Right ventricle myocardium inferior (tissue), 1 donor: ENCODE measurements around the gene PAX6. TPM values are rescaled to one million over a fixed set of nuclear protein-coding genes. Genes with fewer than 3 reads are reported as not detected.
"Not testable (repeated sequence)": the region's sequence is repeated elsewhere in the genome, so short reads cannot be mapped to it uniquely, and the experiment has no call there.

Experiments
- ATAC-seq: fragments of 200-7000 bp; cut with Tn5 transposase; one replicate; pipeline ENCODE4 v1.9.1; 2020; ENCODE audit warnings: mild to moderate bottlenecking, moderate library complexity
- DNase-seq: peaks from one replicate; pipeline ENCODE4 v3.0.0; 2021; ENCODE audit errors: missing footprints
- intact Hi-C: fragments of 100-400 bp; cut with DNase I; formaldehyde crosslinking; loops from one replicate; pipeline ENCODE4 v1.11.0; 2022
- total RNA-seq: library from RNA; stranded (reverse); fragmentation: NEBNext Ultra II Directional; extraction: Animal tissue kit (Norgen Biotek cat#: 25700); gene quantifications from one replicate; pipeline ENCODE4 v1.2.1, GENCODE V29; 2021
- donor health status: DM: no; HTN: yes; CAD: no; lungs with severe emphysema.

The PAX6 gene
- total RNA-seq, 1 donor from 2014 or later = not detected

DNA sequence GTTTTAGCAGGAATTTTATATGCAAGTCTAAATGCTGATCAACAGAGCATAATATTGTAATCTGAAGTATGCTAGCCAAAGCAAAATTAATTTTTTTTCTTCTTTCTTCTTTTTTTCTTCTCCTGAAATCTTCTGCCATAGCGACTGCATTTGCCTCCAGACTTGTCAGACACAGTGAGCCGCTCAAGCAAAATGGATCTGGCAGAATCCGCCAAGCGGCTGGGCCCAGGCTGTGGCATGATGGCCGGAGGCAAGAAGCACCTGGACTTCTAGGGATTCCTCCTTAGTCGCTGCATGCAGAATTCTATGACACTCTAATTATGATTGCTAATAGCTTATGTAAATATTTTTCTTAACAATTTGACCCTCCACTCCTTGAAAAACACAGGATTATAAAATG is 27.9 kb downstream of the PAX6 start:
- intact Hi-C loops = no loop called here
- no peak for ATAC-seq
- no peak for DNase-seq

DNA sequence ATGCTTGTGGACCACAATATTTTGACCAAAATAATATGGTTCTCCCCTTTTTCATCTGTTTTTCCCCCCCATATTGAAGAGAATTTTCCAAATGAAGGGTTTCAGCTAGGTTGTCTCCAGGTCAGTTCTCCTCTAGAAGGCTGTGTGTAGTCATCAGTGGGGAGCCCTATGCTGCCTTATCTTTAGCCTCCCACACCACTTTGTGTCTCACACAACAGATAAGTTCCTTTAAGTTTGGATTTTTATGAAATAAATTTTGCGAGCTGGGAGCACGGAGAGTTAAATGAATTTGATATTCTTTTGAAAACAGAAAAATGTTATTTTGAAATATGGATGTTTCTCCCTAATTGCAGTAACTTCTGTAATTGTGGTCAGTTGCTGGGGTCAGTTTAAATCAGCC is 28.9 kb downstream of the PAX6 start:
- no peak for ATAC-seq
- no peak for DNase-seq
- intact Hi-C loops = no loop called here

DNA sequence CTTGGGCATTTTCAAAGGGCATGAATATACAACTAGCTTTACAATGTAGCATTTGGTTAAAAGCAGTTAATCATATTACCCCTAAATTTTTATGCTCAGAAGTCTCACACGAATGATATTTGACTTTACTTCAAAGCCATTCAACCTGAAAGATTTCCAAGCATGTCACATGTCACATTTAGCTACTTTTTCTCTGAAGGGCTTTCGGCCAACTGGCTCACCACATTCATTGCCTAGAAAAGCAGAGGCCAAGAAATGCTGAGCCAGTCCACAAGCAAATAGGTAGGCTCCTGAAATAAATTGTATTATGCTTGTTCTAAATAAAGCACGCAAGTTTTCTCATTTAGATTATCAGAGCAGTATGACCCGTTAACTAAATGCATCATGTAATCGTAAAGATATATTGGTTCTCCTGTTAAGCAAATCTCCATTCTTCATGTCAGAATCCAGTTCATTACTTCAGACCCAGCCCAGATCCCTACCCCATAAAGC is 30.6 kb downstream of the PAX6 start:
- ATAC-seq (no peak), DNase-seq (no peak)
- intact Hi-C loops = no loop called here

DNA sequence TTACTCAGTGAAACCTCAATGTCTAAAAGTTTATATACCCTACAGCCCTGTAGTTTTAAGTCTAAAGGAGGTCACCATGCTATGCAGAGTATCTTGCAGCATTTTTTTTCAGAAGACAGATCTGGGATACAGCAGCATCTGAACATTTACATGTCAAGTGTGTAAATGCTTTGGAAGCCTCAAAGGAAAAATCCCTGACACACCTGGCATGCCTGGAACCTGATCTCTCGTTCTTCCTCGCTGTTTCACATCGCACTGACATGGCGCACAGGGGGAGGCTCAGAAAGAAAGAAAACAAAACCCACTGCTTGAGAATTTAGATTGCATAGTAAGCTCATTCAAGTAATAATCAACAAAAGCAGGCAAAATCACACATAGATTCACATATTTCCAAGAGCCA is 31.0 kb downstream of the PAX6 start:
- DNase-seq = no peak
- no peak for ATAC-seq
- intact Hi-C loops = no loop called here

DNA sequence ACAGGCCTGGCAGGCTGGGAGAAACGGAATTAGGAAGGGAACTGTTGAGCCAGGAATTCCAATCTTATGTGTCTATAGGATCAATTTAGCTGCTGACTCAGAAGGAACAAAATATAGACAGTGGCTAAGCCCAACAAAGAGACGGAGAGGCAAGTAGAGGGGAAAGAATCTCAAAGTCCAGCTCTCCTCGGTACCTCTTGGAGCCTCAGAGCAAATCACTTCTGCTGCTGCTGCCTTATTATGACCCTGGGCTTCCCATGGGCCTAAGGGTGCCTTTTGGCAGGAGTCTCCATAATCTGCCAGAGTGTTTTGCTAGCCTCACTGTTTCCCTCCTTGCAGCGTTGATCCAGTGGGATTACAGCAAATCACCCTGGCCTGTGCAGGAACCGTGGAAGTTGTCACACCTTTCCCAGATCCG is 31.7 kb downstream of the PAX6 start:
- intact Hi-C loops = no loop called here
- DNase-seq (no peak), ATAC-seq (no peak)

DNA sequence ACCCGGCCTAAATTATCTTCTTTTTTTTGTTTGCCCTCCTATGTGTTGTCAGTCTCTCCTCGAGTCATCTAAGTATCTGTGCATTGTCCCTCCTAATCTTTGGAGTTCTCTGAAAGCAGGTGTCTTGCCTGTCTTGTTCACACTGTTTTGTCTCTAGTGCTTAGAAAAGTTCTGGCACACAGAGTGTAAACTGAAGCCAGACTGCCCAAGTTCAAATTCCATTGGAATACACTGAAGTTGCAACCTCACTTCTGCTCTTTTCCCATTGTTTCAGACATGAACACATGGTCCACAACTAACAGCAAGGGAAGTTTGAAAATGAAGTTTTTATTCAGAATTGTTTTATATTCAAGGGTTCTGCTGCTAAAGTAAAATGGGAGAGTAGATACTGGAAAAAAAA is 38.7 kb downstream of the PAX6 start:
- DNase-seq = no peak
- intact Hi-C loops = no loop called here
- no peak for ATAC-seq

DNA sequence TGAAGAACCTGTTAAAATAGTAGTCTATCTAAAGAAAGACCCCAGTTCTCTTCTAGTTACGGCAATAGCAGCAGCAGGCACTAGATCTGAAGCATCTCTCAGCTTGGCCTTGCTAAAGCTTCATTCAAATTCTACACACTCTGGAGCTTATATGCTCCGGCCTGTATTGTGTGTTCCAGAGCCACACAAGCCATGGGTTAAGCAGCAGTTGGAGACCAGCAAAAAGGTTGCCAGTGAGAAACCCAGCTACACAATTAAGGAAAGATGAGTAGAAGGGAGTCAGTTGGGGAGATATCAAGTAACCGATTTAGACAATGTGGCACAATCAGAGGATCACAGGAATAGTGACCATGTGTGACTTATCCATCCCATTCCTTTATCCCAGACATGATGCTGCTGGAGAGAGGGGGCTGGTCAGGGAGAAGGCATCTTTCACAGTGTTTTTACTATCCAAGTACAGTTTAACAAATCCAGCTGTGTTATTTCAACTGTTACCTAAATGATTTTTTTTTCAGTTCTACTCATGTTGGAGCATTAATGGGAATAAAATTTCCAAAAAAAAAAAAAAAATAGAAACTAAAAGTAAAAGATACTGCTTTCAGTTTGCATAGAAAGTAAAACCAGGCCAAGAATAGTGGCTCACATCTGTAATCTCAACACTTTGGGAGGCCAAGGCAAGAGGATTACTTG is 41.0 kb downstream of the PAX6 start:
- ATAC-seq = no peak
- intact Hi-C loops = no loop called here

DNA sequence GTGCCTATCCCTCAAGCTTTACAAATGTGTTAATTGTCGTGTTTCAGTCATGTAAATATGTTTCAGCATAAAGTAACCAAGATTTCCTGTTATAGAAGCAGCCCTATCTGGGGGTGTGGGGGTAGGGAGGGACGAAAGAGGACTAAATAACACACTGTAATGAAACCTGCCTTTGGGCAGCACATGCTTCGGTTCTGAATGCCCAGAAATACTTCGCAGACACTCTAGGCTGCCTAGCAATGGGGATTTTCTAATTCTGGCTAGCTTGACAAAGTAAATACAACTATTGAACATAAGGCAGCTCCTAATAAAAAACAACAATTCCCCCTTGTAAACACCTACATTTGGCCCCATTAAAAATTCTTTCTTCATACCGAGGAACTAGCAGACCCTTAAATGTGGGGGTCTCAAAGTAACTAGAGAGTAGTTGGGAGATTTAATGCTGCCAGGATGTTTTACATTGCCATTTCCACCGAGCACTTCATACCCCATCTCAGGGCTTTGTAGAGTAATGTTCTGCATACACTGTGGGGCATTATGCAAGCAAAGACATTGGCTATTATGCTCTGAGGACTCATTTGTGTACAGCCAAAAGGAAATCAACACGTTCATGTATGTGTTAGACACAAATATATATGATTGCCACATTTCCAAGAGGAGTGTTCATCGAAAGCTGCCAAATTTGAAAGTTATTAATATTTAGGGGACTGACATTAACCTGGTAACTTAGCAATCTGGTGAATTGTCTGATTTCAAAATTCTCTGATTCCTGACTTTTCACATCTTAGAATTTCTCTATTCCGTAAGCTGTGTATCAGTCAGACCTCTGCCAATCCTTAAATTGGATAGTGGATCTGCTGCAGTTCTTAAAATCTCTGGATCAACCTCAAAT is 42.1 kb downstream of the PAX6 start:
- DNase-seq (no peak), ATAC-seq (no peak)
- intact Hi-C loops = no loop called here

More for the DNA sequence above, 41.0 kb downstream of the PAX6 start:
- no peak for DNase-seq

DNA sequence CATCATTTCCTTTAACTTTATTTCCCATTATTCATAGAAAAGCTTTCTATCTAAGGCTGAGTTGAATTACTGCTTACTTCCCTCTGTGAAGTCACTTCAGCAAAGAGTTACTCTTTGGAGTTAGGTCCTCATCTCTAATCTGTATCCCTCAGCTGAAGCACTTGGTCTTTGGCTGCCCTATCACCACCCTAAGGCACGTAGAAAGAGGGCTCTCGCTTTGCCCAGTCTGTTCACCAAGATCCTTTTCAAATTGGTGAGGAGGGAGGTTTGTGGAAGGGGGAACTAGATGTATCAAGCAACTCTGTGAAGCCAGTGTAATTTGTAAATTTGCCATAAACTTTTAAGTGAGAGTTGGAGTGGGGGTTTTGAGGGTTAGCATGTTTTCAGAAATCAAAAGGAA is 43.4 kb downstream of the PAX6 start:
- intact Hi-C loops = no loop called here
- no peak for ATAC-seq
- no peak for DNase-seq

DNA sequence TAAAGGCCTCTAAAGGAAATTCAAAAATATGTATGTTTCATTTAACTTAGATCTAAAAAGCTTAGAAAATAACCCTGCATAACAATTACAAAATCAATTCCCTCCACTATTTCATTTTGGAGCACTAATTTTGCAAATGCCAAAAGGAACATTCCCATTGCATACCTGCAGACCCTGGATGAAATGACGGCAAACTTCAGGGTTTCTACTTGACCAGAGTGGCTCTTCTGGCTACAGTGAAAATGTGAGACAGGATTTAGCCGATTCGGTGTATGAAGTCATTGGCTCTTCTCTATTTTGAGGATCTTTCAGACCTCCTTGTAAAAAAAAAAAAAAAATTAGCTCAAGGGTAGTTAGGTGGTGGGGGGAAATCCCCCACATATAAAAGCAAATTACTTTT is 44.1 kb downstream of the PAX6 start:
- intact Hi-C loops = no loop called here
- no peak for ATAC-seq
- DNase-seq = no peak

DNA sequence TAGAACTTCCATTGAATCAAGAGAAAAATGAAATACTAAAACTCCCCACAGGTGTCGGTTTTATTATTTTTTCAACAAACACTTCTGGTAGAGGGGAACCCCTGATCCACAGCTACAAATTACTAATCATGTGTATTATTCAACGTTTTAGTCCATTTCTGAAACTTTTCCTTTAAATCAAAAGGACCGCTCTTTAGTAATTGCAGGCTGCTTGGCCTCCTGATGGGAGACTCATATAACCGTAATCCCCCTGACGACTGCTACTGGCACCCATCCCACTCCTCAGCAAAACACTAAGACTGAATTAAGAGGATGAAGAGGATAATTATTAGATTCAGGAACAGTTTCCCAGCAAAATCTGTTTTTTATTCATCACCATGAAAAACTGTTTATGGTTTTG is 46.4 kb downstream of the PAX6 start:
- intact Hi-C loops = no loop called here
- ATAC-seq (no peak), DNase-seq (no peak)

DNA sequence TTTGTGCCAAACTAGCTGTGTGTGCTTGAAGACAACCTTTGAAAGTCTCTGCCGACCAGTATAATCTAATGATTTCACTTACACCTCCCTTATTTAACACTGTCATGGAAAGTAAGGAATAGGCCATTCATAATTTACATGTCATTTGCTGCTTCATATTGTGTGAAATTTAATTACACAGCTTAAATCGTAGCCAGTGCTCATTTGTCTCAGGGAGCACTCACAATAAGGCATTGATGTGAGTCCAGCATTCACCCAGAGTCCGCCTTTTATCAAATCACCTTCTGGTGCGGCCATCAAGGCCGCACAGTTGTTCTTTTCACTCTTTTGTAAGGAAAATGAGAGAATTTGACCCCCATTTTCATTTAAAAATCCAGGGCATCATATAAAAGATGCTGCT is 46.9 kb downstream of the PAX6 start:
- ATAC-seq = no peak
- DNase-seq = no peak
- intact Hi-C loops = no loop called here

DNA sequence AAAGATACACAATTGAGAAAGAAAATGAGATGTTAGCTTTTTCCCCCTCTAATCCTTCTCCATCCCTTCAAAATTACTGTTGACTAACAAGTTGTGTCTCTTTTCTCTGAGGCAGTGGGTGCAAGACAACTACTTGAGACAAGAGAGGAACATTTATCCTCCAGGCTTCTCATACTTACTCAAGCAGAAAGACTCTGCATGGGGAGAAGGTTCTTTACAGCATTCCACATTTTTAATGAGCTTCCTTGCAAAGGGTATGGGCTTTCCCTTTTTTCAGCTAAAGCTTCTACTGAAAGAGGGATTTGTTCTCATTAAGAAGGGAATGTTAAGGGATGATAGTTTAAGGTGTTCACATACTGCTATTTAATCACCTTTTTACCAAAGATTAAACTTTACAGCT is 47.8 kb downstream of the PAX6 start:
- no peak for ATAC-seq

DNA sequence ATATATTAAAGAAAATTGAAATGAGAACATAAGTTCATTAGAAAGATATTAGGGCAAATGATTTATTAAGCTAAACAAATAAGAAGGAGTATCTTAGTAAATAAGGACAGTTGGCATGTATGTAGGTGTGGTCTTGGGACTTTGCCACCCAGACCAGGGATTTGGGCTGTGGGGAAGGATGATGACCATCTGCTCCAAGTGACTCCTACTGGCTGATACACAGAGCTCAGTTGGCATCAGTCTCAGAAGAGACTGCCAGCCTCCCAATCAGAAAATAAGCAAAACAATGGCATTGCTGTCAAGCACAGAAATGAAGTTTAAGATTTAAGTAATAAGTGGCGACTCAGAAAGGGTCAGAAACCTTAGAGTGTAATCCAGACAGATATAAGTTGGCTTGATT is 49.5 kb downstream of the PAX6 start:
- intact Hi-C loops = no loop called here
- DNase-seq (no peak), ATAC-seq (no peak)

More for the DNA sequence above, 47.8 kb downstream of the PAX6 start:
- intact Hi-C loops = no loop called here
- DNase-seq = no peak

DNA sequence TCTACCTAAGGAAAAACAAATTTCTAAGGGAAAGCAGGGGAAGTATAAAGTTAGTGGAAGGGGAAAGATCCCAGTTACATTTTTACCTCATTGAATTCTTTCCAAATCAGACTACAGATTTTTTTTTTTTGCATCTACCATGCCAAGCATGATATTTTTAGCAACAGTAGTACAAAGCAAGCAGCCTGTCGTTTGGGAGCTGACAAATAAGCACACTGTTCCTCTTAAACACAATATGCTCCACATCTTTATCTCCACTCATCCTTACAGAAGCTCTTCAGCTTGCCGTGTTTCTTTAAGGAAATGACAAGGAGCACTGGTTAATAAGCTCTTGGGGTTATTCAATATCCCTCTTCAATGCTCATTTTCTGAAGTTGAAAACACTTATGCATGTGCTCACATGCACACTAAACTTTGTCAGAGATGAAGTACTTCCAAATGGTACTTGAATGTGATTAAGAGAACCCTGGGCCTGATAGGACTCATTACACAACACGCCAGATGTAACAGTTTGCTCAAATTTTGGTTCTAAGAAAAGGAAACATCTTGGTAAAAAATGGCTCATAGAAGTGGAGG is 53.8 kb downstream of the PAX6 start:
- ATAC-seq = no peak
- DNase-seq = no peak
- intact Hi-C loops = no loop called here

DNA sequence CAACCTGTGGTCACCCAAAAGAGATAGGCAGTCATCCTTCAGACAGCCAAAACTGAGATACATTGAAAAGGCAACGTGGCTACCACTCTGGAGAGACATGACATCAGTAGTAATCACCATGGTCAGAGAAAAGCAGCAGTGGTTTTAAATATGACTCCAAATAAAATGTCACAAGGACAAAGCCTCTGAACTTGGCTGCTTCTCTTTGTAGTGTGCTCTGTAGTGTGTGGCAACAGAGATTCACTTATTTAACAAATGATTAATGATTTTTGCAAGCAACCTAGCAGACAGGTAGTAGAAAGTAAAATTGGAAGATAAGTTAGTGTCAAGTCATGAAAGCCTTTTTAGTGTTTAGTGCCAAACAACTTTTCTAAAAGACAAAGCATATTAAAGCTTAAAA is 63.5 kb downstream of the PAX6 start:
- intact Hi-C loops = no loop called here
- no peak for DNase-seq
- no peak for ATAC-seq

DNA sequence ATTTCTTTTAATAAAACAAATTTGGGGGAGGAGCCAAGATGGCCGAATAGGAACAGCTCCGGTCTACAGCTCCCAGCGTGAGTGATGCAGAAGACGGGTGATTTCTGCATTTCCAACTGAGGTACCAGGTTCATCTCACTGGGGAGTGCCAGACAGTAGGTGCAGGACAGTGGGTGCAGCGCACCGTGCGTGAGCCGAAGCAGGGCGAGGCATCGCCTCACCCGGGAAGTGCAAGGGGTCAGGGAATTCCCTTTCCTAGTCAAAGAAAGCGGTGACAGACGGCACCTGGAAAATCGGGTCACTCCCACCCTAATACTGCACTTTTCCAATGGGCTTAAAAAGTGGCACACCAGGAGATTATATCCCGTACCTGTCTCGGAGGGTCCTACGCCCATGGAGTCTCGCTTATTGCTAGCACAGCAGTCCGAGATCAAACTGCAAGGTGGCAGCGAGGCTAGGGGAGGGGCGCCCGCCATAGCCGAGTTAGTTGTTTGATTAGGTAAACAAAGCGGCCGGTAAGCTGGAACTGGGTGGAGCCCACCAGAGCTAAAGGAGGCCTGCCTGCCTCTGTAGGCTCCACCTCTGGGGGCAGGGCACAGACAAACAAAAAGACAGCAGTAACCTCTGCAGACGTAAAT is 70.3 kb downstream of the PAX6 start:
- ATAC-seq, intact Hi-C loops: not testable (repeated sequence)
- peak; percentile 17 for DNase-seq

DNA sequence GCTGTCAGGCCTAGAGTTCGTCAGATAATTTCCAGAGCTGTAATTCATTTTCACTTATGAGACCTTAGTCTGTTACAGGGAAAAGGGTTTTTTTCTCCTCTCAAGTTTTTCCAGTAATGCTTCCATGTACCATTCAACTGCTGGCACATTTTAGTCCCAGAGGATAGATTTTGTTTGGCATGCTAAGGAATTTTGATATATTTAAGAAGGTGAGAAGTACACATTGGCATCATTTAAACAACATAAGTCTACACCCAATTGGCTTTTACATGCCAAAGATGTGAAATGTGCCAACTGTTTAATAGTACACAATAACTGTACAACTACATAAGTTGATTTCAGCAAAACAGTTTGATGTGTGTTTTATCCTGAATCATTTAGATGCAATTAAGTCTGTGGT is 71.0 kb downstream of the PAX6 start:
- no peak for DNase-seq
- no peak for ATAC-seq
- intact Hi-C loops = no loop called here
